Trophoblast cell (in vitro differentiated cells and primary cell): Measurements from ENCODE around the gene ARHGDIG.
A peak's percentile ranks its signal among the peaks of the same experiment; 100 is the strongest.

ENCODE experiments used
- DNase-seq, 2 donors: peaks; one replicate each; pipeline ENCODE4 v3.0.0-alpha.2; 2016
- H2AFZ ChIP-seq: 2 replicates; pipeline ENCODE4 v1.6.1; 2013; ENCODE audit warnings: low read length, moderate library complexity, mild to moderate bottlenecking; ENCODE audit not compliant: insufficient read depth, poor library complexity
- H2AK5ac ChIP-seq: 2 replicates; pipeline ENCODE4 v1.6.1; 2013; ENCODE audit warnings: mild to moderate bottlenecking, low read length
- H2BK120ac ChIP-seq: 2 replicates; pipeline ENCODE4 v1.6.1; 2013; ENCODE audit warnings: low read length, mild to moderate bottlenecking, moderate library complexity; ENCODE audit not compliant: insufficient read depth, poor library complexity
- H2BK12ac ChIP-seq: 2 replicates; pipeline ENCODE4 v1.6.1; 2013; ENCODE audit warnings: mild to moderate bottlenecking, low read length, moderate library complexity
- H2BK5ac ChIP-seq: 2 replicates; pipeline ENCODE4 v1.6.1; 2013; ENCODE audit warnings: low read length, low read depth, moderate library complexity, mild to moderate bottlenecking; ENCODE audit not compliant: poor library complexity
- H3K14ac ChIP-seq: 2 replicates; pipeline ENCODE4 v1.6.1; 2013; ENCODE audit warnings: mild to moderate bottlenecking, low read length
- H3K18ac ChIP-seq: 2 replicates; pipeline ENCODE4 v1.6.1; 2013; ENCODE audit warnings: mild to moderate bottlenecking, low read length
- H3K23ac ChIP-seq: 2 replicates; pipeline ENCODE4 v1.6.1; 2013; ENCODE audit warnings: low read length
- H3K27ac ChIP-seq: 2 replicates; pipeline ENCODE4 v1.5.1; 2013; ENCODE audit warnings: low read depth, mild to moderate bottlenecking, inconsistent platforms, low read length, moderate library complexity
- H3K27me3 ChIP-seq: 2 replicates; pipeline ENCODE4 v1.6.1; 2013; ENCODE audit warnings: inconsistent platforms, mild to moderate bottlenecking, low read length, moderate library complexity; ENCODE audit not compliant: insufficient read depth
- H3K36me3 ChIP-seq, 2 experiments: 1 replicate in 1 of 2; 2 replicates in 1 of 2; pipeline ENCODE4 v1.6.1; 2013; ENCODE audit warnings: low read length in 2 of 2, mild to moderate bottlenecking in 2 of 2, moderate library complexity in 1 of 2; ENCODE audit not compliant: insufficient read depth in 2 of 2, control insufficient read depth in 1 of 2
- H3K4ac ChIP-seq: 2 replicates; pipeline ENCODE4 v1.6.1; 2013; ENCODE audit warnings: low read depth, mild to moderate bottlenecking, low read length, moderate library complexity
- H3K4me1 ChIP-seq, 2 experiments: 1 replicate in 1 of 2; 2 replicates in 1 of 2; pipeline ENCODE4 v1.6.1; 2013; ENCODE audit warnings: low read length in 2 of 2, mild to moderate bottlenecking in 2 of 2, moderate library complexity in 1 of 2; ENCODE audit not compliant: insufficient read depth in 2 of 2, control insufficient read depth in 1 of 2
- H3K4me2 ChIP-seq: 2 replicates; pipeline ENCODE4 v1.6.1; 2013; ENCODE audit warnings: inconsistent platforms, mild to moderate bottlenecking, low read length, moderate library complexity
- H3K4me3 ChIP-seq: 2 replicates; pipeline ENCODE4 v1.5.1; 2013; ENCODE audit warnings: mild to moderate bottlenecking, low read depth, low read length, inconsistent platforms
- H3K79me1 ChIP-seq: one replicate; pipeline ENCODE4 v1.6.1; 2013; ENCODE audit warnings: low read length
- H3K79me2 ChIP-seq: 2 replicates; pipeline ENCODE4 v1.6.1; 2013; ENCODE audit warnings: low read length, mild to moderate bottlenecking; ENCODE audit not compliant: control insufficient read depth, insufficient read depth, poor library complexity
- H3K9ac ChIP-seq: 2 replicates; pipeline ENCODE4 v1.6.1; 2013; ENCODE audit warnings: mild to moderate bottlenecking, low read length
- H3K9me3 ChIP-seq: 2 replicates; pipeline ENCODE4 v1.6.1; 2013; ENCODE audit warnings: low read depth, mild to moderate bottlenecking, control low read depth, inconsistent platforms, low read length; ENCODE audit not compliant: insufficient read depth
- H4K12ac ChIP-seq: 2 replicates; pipeline ENCODE4 v1.6.1; 2013; ENCODE audit warnings: low read depth, mild to moderate bottlenecking, low read length, moderate library complexity
- H4K8ac ChIP-seq: 2 replicates; pipeline ENCODE4 v1.6.1; 2013; ENCODE audit warnings: low read depth, mild to moderate bottlenecking, low read length, moderate library complexity
- H4K91ac ChIP-seq: one replicate; pipeline ENCODE4 v1.6.1; 2013; ENCODE audit warnings: low read depth, mild to moderate bottlenecking, low read length, moderate library complexity
- WGBS: extraction: QIAGEN DNeasy Blood & Tissue Kit; methylation state at CpG from one replicate; pipeline ENCODE4 v1.1.7; 2013; ENCODE audit warnings: missing lambda C conversion rate; ENCODE audit not compliant: insufficient read length, insufficient coverage; ENCODE audit errors: extremely low coverage; 5-methylcytosine and 5-hydroxymethylcytosine counted together

The ARHGDIG gene

DNA sequence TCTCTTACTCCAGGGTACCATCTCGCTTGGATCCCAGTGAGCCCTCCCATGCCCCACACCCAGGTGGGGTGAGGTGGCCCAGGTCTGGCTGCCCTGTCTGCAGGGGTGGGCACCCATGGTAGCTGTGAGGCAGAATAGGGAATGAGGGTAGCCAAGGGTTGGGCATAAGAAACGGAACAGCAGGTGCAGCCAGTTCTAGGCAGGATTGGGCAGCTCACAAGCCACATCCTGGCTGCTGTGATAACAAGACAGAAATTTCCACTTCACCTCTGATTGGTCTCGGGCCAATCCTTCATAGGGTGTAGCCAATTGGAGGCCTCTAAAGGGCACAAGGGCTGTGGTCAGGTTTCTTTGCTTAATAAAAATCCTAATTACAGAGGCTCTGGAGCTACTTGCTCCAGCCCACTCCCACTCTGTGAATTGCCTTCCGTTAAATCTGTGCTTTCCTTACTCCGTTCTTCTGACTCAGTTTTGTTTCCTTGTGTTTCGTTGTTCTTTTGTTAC lies 1.5 kb upstream of the ARHGDIG start:
- no peak overlapping the region for H4K12ac ChIP-seq
- no peak overlapping the region for H2BK12ac ChIP-seq
- peaks cover 0 to 6% of the 10 kb centered on the region in 2 experiments for H3K4me1 ChIP-seq
- H3K4me3 ChIP-seq: no peak overlapping the region
- no peak overlapping the region for H3K14ac ChIP-seq
- H3K79me2 ChIP-seq: no peaks in the 10 kb centered on the region
- no peak overlapping the region for H4K91ac ChIP-seq
- no peak overlapping the region for H4K8ac ChIP-seq
- no CpG with 5 or more reads among the region's 6 CpGs for WGBS
- H3K4me2 ChIP-seq: no peak overlapping the region
- no peak overlapping the region for H2AFZ ChIP-seq
- no peak for DNase-seq
- no peaks in the 10 kb centered on the region for H3K79me1 ChIP-seq
- no peak overlapping the region for H3K9ac ChIP-seq
- H2BK5ac ChIP-seq: no peak overlapping the region
- no peak overlapping the region for H3K23ac ChIP-seq
- peaks cover 40% of the 10 kb centered on the region for H3K27me3 ChIP-seq
- H2BK120ac ChIP-seq: no peak overlapping the region
- H3K27ac ChIP-seq: no peak overlapping the region
- H3K4ac ChIP-seq: no peak overlapping the region
- no peaks in the 10 kb centered on the region for H3K36me3 ChIP-seq
- H2AK5ac ChIP-seq: no peak overlapping the region
- H3K18ac ChIP-seq: no peak overlapping the region
- H3K9me3 ChIP-seq: peaks cover 4% of the 10 kb centered on the region

DNA sequence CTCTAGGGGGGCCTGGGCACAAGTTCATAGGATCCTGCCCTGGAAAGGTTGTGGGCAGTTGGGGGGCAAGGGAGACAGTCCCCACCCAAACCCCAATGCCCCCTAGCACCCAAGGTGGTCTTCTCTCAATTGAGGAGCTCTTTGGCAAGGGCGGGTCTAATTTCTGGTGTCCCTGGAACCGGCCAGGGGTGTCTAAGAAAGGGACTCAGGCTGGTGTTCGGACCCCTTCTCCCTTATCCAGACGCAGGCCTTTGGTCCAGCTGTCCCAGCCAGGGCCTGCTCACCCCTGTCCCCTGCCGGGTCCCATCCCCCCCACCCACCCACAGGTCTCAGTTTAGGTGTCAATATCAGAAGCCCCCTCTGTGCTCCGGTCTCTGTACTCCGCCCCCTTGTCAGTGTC lies 860 bp upstream of the ARHGDIG start:
- DNase-seq: no peak
- Histone ChIP-seq H3K79me2 (no peaks in the 10 kb centered on the region), H3K18ac (no peak overlapping the region), H3K23ac (no peak overlapping the region), H3K4me3 (no peak overlapping the region), H3K14ac (no peak overlapping the region), H2AFZ (no peak overlapping the region), H3K4ac (no peak overlapping the region), H2AK5ac (no peak overlapping the region), H4K12ac (no peak overlapping the region), H3K4me1 (peaks cover 0 to 6% of the 10 kb centered on the region in 2 experiments), H3K27me3 (peaks cover 40% of the 10 kb centered on the region), H4K91ac (no peak overlapping the region), H3K36me3 (no peaks in the 10 kb centered on the region), H2BK120ac (no peak overlapping the region), H3K4me2 (no peak overlapping the region), H3K9ac (no peak overlapping the region), H3K27ac (no peak overlapping the region), H4K8ac (no peak overlapping the region), H2BK5ac (no peak overlapping the region), H3K9me3 (peaks cover 8% of the 10 kb centered on the region), H2BK12ac (no peak overlapping the region), H3K79me1 (no peaks in the 10 kb centered on the region)
- WGBS: no CpG with 5 or more reads among the region's 7 CpGs

DNA sequence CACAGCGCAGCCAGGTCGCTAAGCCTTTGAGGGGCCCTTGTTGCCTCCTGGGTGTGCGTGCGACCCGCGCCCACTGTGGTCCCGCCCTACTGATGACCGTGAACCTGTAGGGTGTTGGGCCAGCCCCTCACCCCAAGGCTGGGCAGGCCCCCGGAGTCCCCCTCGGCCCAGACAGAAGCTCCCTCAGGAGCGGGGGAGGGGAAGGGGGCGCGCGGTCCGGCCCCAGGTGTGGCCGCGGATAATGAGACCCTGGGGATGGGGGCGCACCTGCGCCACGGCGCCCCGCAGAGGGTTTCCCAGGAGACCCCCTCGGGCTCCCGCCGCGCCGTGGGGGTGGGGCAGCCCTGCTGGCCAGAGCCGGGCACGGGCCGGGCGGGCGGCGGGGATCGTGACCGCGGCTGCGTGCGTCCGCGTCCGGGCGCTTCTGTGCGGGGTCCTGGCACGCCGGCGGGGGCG lies 358 bp upstream of the ARHGDIG start:
- H3K27ac ChIP-seq: no peak overlapping the region
- no peak overlapping the region for H2BK120ac ChIP-seq
- peaks cover 10% of the 10 kb centered on the region for H3K9me3 ChIP-seq
- no peak overlapping the region for H2BK12ac ChIP-seq
- no peak overlapping the region for H3K23ac ChIP-seq
- H3K79me2 ChIP-seq: no peaks in the 10 kb centered on the region
- H3K79me1 ChIP-seq: no peaks in the 10 kb centered on the region
- H3K18ac ChIP-seq: no peak overlapping the region
- H3K4me3 ChIP-seq: no peak overlapping the region
- no peak overlapping the region for H4K12ac ChIP-seq
- no peak overlapping the region for H4K8ac ChIP-seq
- no peak overlapping the region for H3K9ac ChIP-seq
- no peak overlapping the region for H3K4ac ChIP-seq
- H3K36me3 ChIP-seq: peaks cover 0 to 2% of the 10 kb centered on the region in 2 experiments
- H3K14ac ChIP-seq: no peak overlapping the region
- H2AFZ ChIP-seq: no peak overlapping the region
- no peak for DNase-seq
- no CpG with 5 or more reads among the region's 47 CpGs for WGBS
- peak overlapping the region; percentile 71 for H3K4me2 ChIP-seq
- no peak overlapping the region for H4K91ac ChIP-seq
- peaks cover 0 to 3% of the 10 kb centered on the region in 2 experiments for H3K4me1 ChIP-seq
- peaks cover 37% of the 10 kb centered on the region for H3K27me3 ChIP-seq
- H2AK5ac ChIP-seq: no peak overlapping the region
- H2BK5ac ChIP-seq: no peak overlapping the region

DNA sequence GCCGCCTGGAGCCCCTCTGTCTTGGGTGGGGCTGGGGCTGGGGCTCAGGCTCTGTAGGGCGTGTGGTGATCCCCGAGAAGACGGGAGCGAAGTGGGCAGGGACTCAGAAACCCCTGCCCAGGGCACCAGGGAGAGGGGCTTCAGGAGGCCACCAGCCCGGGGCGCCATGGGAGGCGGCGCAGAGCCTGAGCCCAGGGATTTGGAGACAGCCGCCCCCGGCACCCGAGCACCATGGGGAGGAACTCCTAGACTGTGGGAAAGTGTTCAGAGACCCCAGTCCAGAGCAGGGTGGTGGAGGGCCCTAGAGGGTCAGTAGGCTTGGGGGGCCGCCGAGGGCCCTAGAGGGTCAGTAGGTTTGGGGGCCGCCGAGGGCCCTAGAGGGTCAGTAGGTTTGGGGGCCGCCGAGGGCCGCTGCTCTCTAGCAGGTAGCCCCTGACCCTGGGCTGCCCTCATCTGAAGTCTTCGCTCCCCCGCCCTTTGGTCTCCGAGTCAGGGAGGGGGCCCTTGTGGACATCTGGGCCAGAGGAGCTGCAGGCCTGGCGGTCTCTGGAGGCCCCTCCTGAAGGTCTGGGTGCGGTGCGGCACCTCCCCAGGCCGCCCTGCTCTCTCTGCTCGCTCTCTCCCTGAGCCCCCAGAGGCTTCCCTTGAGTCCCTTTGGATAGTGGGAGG lies 734 bp downstream of the ARHGDIG start:
- Histone ChIP-seq H4K12ac (no peak overlapping the region), H3K79me2 (no peaks in the 10 kb centered on the region), H2BK12ac (no peak overlapping the region), H3K4ac (no peak overlapping the region), H3K9me3 (peaks cover 8% of the 10 kb centered on the region), H3K4me2 (peak overlapping the region; percentile 71), H2BK5ac (no peak overlapping the region), H3K14ac (no peak overlapping the region), H3K27me3 (peaks cover 30% of the 10 kb centered on the region), H3K18ac (no peak overlapping the region), H3K23ac (no peak overlapping the region), H2BK120ac (no peak overlapping the region), H4K8ac (no peak overlapping the region), H3K36me3 (peaks cover 0 to 2% of the 10 kb centered on the region in 2 experiments), H4K91ac (no peak overlapping the region), H3K27ac (no peak overlapping the region), H2AFZ (no peak overlapping the region), H3K79me1 (no peaks in the 10 kb centered on the region), H2AK5ac (no peak overlapping the region), H3K4me1 (no peaks in the 10 kb centered on the region), H3K9ac (no peak overlapping the region), H3K4me3 (peak overlapping the region; percentile 15)
- WGBS: no CpG with 5 or more reads among the region's 27 CpGs
- no peak for DNase-seq
